WTC11 (cell line): ENCODE results near the gene PPM1A. TPM values are rescaled to one million over a fixed set of nuclear protein-coding genes. Genes with fewer than 3 reads are reported as not detected.

Source experiments
- ATAC-seq: fragments of 200-7000 bp; cut with Tn5 transposase; 2 replicates; pipeline ENCODE4 v1.10.0; 2021; ENCODE audit warnings: mild to moderate bottlenecking, moderate library complexity
- CTCF ChIA-PET: fragments of 300-600 bp; sonication (Branson Sonifier 250); formaldehyde crosslinking; loops from one replicate; lab custom pipeline; 2021; ENCODE audit warnings: antibody characterized with exemption; lab: Charles Lee
- POLR2A ChIA-PET: fragments of 350-600 bp; sonication (Branson Sonifier 250); formaldehyde crosslinking; loops from one replicate; lab custom pipeline; 2021; ENCODE audit warnings: antibody characterized with exemption; lab: Charles Lee
- DNase-seq: peaks from one replicate; pipeline ENCODE4 v3.0.0; 2021; ENCODE audit warnings: low spot score
- H3K27ac Mint-ChIP-seq: 2 replicates; pipeline ENCODE4 v1.8.0; 2021; ENCODE audit warnings: mixed read lengths
- H3K27me3 Mint-ChIP-seq: 2 replicates; pipeline ENCODE4 v1.8.0; 2021; ENCODE audit warnings: low read depth, mild to moderate bottlenecking, moderate library complexity, mixed read lengths
- H3K36me3 Mint-ChIP-seq: 2 replicates; pipeline ENCODE4 v1.8.0; 2021; ENCODE audit warnings: mixed read lengths
- H3K4me1 Mint-ChIP-seq: 2 replicates; pipeline ENCODE4 v1.8.0; 2022; ENCODE audit warnings: mixed read lengths
- H3K4me3 Mint-ChIP-seq: 2 replicates; pipeline ENCODE4 v1.8.0; 2021; ENCODE audit warnings: mild to moderate bottlenecking, moderate library complexity, mixed read lengths
- H3K9me3 Mint-ChIP-seq: 2 replicates; pipeline ENCODE4 v1.8.0; 2021; ENCODE audit warnings: mixed read lengths
- CBFB ChIP-seq: sonication (generic); formaldehyde crosslinking; IDR thresholded peaks from 2 replicates; pipeline ENCODE4 v1.8.1; 2022; ENCODE audit warnings: mild to moderate bottlenecking, low read depth, missing genetic modification reagents
- CREB1 ChIP-seq: sonication (generic); formaldehyde crosslinking; IDR thresholded peaks from 2 replicates; pipeline ENCODE4 v1.8.0; 2023; ENCODE audit warnings: mild to moderate bottlenecking, missing genetic modification reagents
- ETV6 ChIP-seq: sonication (generic); formaldehyde crosslinking; IDR thresholded peaks from 2 replicates; pipeline ENCODE4 v1.8.1; 2022; ENCODE audit warnings: mild to moderate bottlenecking, missing genetic modification reagents
- GABPB1 ChIP-seq: sonication (generic); formaldehyde crosslinking; IDR thresholded peaks from 2 replicates; pipeline ENCODE4 v1.8.1; 2023; ENCODE audit warnings: mild to moderate bottlenecking, missing genetic modification reagents
- IRF2 ChIP-seq: sonication (generic); formaldehyde crosslinking; IDR thresholded peaks from 2 replicates; pipeline ENCODE4 v1.8.0; 2022; ENCODE audit warnings: low read depth, missing genetic modification reagents, borderline replicate concordance
- PRRX2 ChIP-seq: fragments of 250-450 bp; sonication (Bioruptor Pico); IDR thresholded peaks from 2 replicates; pipeline ENCODE4 v1.8.0; 2021; ENCODE audit warnings: mild to moderate bottlenecking
- RORB ChIP-seq: fragments of 250-450 bp; sonication (Bioruptor Pico); IDR thresholded peaks from 2 replicates; pipeline ENCODE4 v1.9.0; 2021; ENCODE audit warnings: mild to moderate bottlenecking
- SMAD4 ChIP-seq: sonication (generic); formaldehyde crosslinking; IDR thresholded peaks from 2 replicates; pipeline ENCODE4 v1.8.0; 2022; ENCODE audit warnings: mild to moderate bottlenecking, missing genetic modification reagents
- SOX15 ChIP-seq: fragments of 250-450 bp; sonication (Bioruptor Pico); IDR thresholded peaks from 2 replicates; pipeline ENCODE4 v1.9.0; 2021; ENCODE audit warnings: mild to moderate bottlenecking
- SP1 ChIP-seq: sonication (generic); formaldehyde crosslinking; conservative IDR thresholded peaks from 2 replicates; pipeline ENCODE4 v1.8.1; 2022; ENCODE audit warnings: missing genetic modification reagents
- TEAD1 ChIP-seq: sonication (generic); formaldehyde crosslinking; IDR thresholded peaks from 2 replicates; pipeline ENCODE4 v1.8.0; 2022; ENCODE audit warnings: mild to moderate bottlenecking, missing genetic modification reagents
- TP53 ChIP-seq: sonication (generic); formaldehyde crosslinking; IDR thresholded peaks from 2 replicates; pipeline ENCODE4 v1.8.1; 2023; ENCODE audit warnings: mild to moderate bottlenecking, missing genetic modification reagents
- ZNF317 ChIP-seq: sonication (generic); formaldehyde crosslinking; IDR thresholded peaks from 2 replicates; pipeline ENCODE4 v1.8.1; 2023; ENCODE audit warnings: low read depth, mild to moderate bottlenecking, moderate library complexity, missing genetic modification reagents, borderline replicate concordance
- ZNF396 ChIP-seq: fragments of 250-450 bp; sonication (Bioruptor Pico); IDR thresholded peaks from 2 replicates; pipeline ENCODE4 v1.8.0; 2021; ENCODE audit warnings: mild to moderate bottlenecking, moderate library complexity, borderline replicate concordance
- total RNA-seq: library from RNA; stranded (reverse); gene quantifications from 3 replicates; pipeline ENCODE4 v1.2.3, GENCODE V29; 2021
- TF ChIP-seq, protein P1 (sequence below): fragments of 250-450 bp; sonication (Bioruptor Pico); IDR thresholded peaks from 2 replicates; pipeline ENCODE4 v1.9.0; 2021; ENCODE audit warnings: moderate library complexity, mild to moderate bottlenecking, inconsistent platforms, borderline replicate concordance
- TF ChIP-seq, protein P2 (sequence below): sonication (generic); formaldehyde crosslinking; IDR thresholded peaks from 2 replicates; pipeline ENCODE4 v1.8.1; 2023; ENCODE audit warnings: mild to moderate bottlenecking, missing genetic modification reagents, moderate library complexity
- TF ChIP-seq, protein P3 (sequence below): sonication (generic); formaldehyde crosslinking; IDR thresholded peaks from 2 replicates; pipeline ENCODE4 v1.8.1; 2022; ENCODE audit warnings: mild to moderate bottlenecking, missing genetic modification reagents, moderate library complexity, borderline replicate concordance
- TF ChIP-seq, protein P4 (sequence below): sonication (generic); formaldehyde crosslinking; IDR thresholded peaks from 2 replicates; pipeline ENCODE4 v1.8.1; 2023; ENCODE audit warnings: mild to moderate bottlenecking, moderate library complexity, missing genetic modification reagents
- TF ChIP-seq, protein P5 (sequence below): sonication (generic); formaldehyde crosslinking; IDR thresholded peaks from 2 replicates; pipeline ENCODE4 v1.8.1; 2023; ENCODE audit warnings: mild to moderate bottlenecking, missing genetic modification reagents, moderate library complexity
- TF ChIP-seq, protein P6 (sequence below): sonication (generic); formaldehyde crosslinking; IDR thresholded peaks from 2 replicates; pipeline ENCODE4 v1.8.0; 2022; ENCODE audit warnings: mild to moderate bottlenecking, missing genetic modification reagents
- TF ChIP-seq, protein P7 (sequence below): sonication (generic); formaldehyde crosslinking; IDR thresholded peaks from 2 replicates; pipeline ENCODE4 v1.8.1; 2022; ENCODE audit warnings: mild to moderate bottlenecking, moderate library complexity, missing genetic modification reagents
- TF ChIP-seq, protein P8 (sequence below): sonication (generic); formaldehyde crosslinking; IDR thresholded peaks from 2 replicates; pipeline ENCODE4 v1.8.0; 2022; ENCODE audit warnings: mild to moderate bottlenecking, missing genetic modification reagents

Gene PPM1A
- total RNA-seq, 1 experiment from 2014 or later, result 52.5 TPM

DNA sequence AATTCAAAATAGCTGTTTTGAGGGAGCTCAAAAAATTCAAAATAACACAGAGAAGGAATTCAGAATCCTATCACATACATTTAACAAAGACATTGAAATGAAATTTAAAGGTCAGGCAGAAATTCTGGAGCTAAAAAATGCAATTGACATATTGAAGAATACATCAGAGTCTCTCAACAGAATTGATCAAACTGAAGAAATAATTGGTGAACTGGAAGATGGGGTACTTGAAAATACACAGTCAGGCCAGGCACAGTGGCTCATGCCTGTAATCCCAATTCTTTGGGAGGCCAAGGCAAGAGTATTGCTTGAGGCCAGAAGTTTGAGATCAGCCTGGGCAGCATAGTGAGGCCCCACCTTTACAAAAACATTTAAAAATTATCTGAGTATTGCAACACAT lies 49.7 kb upstream of the PPM1A start:
- TF ChIP-seq, protein P1, sequence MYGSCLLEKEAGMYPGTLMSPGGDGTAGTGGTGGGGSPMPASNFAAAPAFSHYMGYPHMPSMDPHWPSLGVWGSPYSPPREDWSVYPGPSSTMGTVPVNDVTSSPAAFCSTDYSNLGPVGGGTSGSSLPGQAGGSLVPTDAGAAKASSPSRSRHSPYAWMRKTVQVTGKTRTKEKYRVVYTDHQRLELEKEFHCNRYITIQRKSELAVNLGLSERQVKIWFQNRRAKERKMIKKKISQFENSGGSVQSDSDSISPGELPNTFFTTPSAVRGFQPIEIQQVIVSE (CRISPR knock-in tag), result no peak
- TF ChIP-seq, protein P2, sequence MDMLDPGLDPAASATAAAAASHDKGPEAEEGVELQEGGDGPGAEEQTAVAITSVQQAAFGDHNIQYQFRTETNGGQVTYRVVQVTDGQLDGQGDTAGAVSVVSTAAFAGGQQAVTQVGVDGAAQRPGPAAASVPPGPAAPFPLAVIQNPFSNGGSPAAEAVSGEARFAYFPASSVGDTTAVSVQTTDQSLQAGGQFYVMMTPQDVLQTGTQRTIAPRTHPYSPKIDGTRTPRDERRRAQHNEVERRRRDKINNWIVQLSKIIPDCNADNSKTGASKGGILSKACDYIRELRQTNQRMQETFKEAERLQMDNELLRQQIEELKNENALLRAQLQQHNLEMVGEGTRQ (CRISPR knock-in tag), result no peak
- TF ChIP-seq, protein P3, sequence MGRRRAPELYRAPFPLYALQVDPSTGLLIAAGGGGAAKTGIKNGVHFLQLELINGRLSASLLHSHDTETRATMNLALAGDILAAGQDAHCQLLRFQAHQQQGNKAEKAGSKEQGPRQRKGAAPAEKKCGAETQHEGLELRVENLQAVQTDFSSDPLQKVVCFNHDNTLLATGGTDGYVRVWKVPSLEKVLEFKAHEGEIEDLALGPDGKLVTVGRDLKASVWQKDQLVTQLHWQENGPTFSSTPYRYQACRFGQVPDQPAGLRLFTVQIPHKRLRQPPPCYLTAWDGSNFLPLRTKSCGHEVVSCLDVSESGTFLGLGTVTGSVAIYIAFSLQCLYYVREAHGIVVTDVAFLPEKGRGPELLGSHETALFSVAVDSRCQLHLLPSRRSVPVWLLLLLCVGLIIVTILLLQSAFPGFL, result no peak
- TF ChIP-seq ZNF396 (CRISPR knock-in tag) (no peak), GABPB1 (no peak), CBFB (no peak), ETV6 (CRISPR knock-in tag) (no peak), CREB1 (CRISPR knock-in tag) (no peak), IRF2 (CRISPR knock-in tag) (no peak)
- TF ChIP-seq, protein P4, sequence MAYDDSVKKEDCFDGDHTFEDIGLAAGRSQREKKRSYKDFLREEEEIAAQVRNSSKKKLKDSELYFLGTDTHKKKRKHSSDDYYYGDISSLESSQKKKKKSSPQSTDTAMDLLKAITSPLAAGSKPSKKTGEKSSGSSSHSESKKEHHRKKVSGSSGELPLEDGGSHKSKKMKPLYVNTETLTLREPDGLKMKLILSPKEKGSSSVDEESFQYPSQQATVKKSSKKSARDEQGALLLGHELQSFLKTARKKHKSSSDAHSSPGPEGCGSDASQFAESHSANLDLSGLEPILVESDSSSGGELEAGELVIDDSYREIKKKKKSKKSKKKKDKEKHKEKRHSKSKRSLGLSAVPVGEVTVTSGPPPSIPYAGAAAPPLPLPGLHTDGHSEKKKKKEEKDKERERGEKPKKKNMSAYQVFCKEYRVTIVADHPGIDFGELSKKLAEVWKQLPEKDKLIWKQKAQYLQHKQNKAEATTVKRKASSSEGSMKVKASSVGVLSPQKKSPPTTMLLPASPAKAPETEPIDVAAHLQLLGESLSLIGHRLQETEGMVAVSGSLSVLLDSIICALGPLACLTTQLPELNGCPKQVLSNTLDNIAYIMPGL (CRISPR knock-in tag), result no peak
- TF ChIP-seq, protein P5, sequence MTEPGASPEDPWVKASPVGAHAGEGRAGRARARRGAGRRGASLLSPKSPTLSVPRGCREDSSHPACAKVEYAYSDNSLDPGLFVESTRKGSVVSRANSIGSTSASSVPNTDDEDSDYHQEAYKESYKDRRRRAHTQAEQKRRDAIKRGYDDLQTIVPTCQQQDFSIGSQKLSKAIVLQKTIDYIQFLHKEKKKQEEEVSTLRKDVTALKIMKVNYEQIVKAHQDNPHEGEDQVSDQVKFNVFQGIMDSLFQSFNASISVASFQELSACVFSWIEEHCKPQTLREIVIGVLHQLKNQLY (CRISPR knock-in tag), result no peak
- peaks cover 33% of the 10 kb centered on the region for H3K4me1 Mint-ChIP-seq
- H3K27me3 Mint-ChIP-seq, result no peaks in the 10 kb centered on the region; the same call in 1 of the 2 replicates
- H3K27ac Mint-ChIP-seq, result no peak overlapping the region
- CTCF ChIA-PET, result interaction anchor here (1.4 to 2.0 kb wide), 2 partner anchors 12 to 67 kb away, joined by 3 to 7 read pairs; no protein-coding TSS in a partner anchor
- POLR2A ChIA-PET, result no interaction called here
- H3K36me3 Mint-ChIP-seq, result peaks cover 8% of the 10 kb centered on the region
- no peak for DNase-seq
- no peak overlapping the region for H3K4me3 Mint-ChIP-seq
- H3K9me3 Mint-ChIP-seq, result peaks cover 30% of the 10 kb centered on the region
- no peak for ATAC-seq

DNA sequence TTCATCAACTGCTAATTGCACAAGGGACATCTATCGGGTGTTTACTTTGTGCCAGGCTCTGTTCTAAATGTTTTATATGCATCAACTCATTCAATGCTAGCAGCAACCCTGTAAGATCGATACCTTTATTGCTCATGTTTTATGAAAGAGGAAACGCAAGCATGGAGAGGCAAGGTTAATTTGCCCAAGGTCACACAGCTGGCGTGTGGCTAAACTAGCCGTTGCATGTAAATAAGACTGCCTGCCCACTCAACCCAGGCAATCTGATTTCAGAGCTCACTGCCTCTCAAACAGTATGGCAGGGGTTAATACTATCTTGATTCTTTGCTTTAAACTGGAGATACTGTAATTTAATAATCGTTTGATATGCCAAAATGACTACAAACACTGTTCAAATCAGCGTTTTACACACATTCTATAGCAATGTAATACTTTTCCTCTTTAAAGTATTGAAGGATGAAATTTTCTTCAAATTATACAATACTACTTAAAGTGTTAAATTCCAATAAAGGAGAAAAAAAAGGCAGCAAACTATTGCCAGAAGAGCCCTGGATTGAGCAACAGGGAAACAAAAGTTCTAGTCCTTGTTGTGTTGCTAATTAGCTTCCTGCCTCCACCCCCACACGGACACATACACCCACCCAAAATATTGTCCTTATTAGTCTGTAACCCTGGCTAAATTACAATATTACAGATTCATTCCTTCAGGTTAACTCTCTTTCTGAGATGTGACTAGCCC lies 44.7 kb upstream of the PPM1A start:
- H3K27ac Mint-ChIP-seq, result peak overlapping the region; percentile 62
- DNase-seq (no peak), ATAC-seq (peak; percentile 62)
- H3K4me3 Mint-ChIP-seq, result peak overlapping the region; percentile 33
- H3K4me1 Mint-ChIP-seq, result peaks cover 24% of the 10 kb centered on the region
- H3K27me3 Mint-ChIP-seq, result no peaks in the 10 kb centered on the region; the same call in none of the 2 replicates
- ChIA-PET POLR2A (interaction anchor here (0.7 to 2.0 kb wide), 2 partner anchors 10 to 45 kb away, joined by 3 to 13 read pairs; partner anchors contain the start of gene PPM1A), CTCF (interaction anchor here (0.9 to 1.5 kb wide), 3 partner anchors 17 to 128 kb away, joined by 3 to 4 read pairs (median 3); no protein-coding TSS in a partner anchor)
- peaks cover 3% of the 10 kb centered on the region for H3K36me3 Mint-ChIP-seq
- H3K9me3 Mint-ChIP-seq, result peaks cover 22% of the 10 kb centered on the region
- TF ChIP-seq, protein P6, sequence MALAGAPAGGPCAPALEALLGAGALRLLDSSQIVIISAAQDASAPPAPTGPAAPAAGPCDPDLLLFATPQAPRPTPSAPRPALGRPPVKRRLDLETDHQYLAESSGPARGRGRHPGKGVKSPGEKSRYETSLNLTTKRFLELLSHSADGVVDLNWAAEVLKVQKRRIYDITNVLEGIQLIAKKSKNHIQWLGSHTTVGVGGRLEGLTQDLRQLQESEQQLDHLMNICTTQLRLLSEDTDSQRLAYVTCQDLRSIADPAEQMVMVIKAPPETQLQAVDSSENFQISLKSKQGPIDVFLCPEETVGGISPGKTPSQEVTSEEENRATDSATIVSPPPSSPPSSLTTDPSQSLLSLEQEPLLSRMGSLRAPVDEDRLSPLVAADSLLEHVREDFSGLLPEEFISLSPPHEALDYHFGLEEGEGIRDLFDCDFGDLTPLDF, result no peak
- TF ChIP-seq SP1, result no peak
- no peak for TF ChIP-seq SMAD4
- TF ChIP-seq, protein P7, sequence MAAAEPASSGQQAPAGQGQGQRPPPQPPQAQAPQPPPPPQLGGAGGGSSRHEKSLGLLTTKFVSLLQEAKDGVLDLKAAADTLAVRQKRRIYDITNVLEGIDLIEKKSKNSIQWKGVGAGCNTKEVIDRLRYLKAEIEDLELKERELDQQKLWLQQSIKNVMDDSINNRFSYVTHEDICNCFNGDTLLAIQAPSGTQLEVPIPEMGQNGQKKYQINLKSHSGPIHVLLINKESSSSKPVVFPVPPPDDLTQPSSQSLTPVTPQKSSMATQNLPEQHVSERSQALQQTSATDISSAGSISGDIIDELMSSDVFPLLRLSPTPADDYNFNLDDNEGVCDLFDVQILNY (CRISPR knock-in tag), result no peak
- no peak for TF ChIP-seq ZNF317 (CRISPR knock-in tag)
- no peak for TF ChIP-seq PRRX2
- TF ChIP-seq, protein P3, result no peak
- TF ChIP-seq RORB (CRISPR knock-in tag), result no peak
- TF ChIP-seq SOX15 (CRISPR knock-in tag), result no peak
- TF ChIP-seq, protein P2 (CRISPR knock-in tag), result no peak
- TF ChIP-seq TP53, result no peak
- TF ChIP-seq TEAD1, result no peak
- TF ChIP-seq GABPB1, result no peak
- TF ChIP-seq, protein P8, sequence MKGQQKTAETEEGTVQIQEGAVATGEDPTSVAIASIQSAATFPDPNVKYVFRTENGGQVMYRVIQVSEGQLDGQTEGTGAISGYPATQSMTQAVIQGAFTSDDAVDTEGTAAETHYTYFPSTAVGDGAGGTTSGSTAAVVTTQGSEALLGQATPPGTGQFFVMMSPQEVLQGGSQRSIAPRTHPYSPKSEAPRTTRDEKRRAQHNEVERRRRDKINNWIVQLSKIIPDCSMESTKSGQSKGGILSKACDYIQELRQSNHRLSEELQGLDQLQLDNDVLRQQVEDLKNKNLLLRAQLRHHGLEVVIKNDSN (CRISPR knock-in tag), result no peak
